Measurements from ENCODE around the gene TLR10. TPM values are rescaled to one million over a fixed set of nuclear protein-coding genes. Genes with fewer than 3 reads are reported as not detected.
A peak's percentile ranks its signal among the peaks of the same experiment; 100 is the strongest.

The TLR10 gene
- total RNA-seq, 1 experiment from 2014 or later: not detected

- H3K4me1 ChIP-seq (replicated peaks; ENCODE audit: insufficient read depth): peaks cover 33% of the 10 kb centered on the region
- peak overlapping the region; percentile 55 for H3K4me2 ChIP-seq
- ChIA-PET POLR2A (ENCODE audit: unreplicated experiment) (interaction anchor here (0.6 kb wide), 1 partner anchor 937 kb away, joined by 9 read pairs; no protein-coding TSS in a partner anchor), CTCF (interaction anchor here (1.4 to 1.8 kb wide), 2 partner anchors 36 to 60 kb away, joined by 4 read pairs; partner anchors contain the start of gene TLR10)
- no peaks in the 10 kb centered on the region; the same call in 1 of the 2 replicates for H3K9me3 ChIP-seq (ENCODE audit: insufficient read depth, low read depth)
- H4K20me1 ChIP-seq (ENCODE audit: insufficient read depth): no peaks in the 10 kb centered on the region
- no peak overlapping the region for H2AFZ ChIP-seq
- H3K27ac ChIP-seq: peak overlapping the region; percentile 87
- no peaks in the 10 kb centered on the region for H3K36me3 ChIP-seq (ENCODE audit: low read depth)
- no peak overlapping the region for H3K4me3 ChIP-seq
- no peaks in the 10 kb centered on the region for H3K79me2 ChIP-seq (ENCODE audit: low read depth)
- no peak for TF ChIP-seq CTCF (conservative IDR thresholded peaks at IDR 0.05)
- no peak for TF ChIP-seq EZH2 (IDR thresholded peaks at IDR 0.05; ENCODE audit: low read depth)
- no TSS peak for BruUV-seq (replicated peaks)
- intact Hi-C loops (cut with micrococcal nuclease; ENCODE audit: unreplicated experiment): no loop called here
- DNase-seq: peak; percentile 73 to 87
- H3K27me3 ChIP-seq (ENCODE audit: insufficient read depth, low read depth): no peaks in the 10 kb centered on the region
- peaks cover 15% of the 10 kb centered on the region for H3F3A ChIP-seq (ENCODE audit: insufficient read depth, low read depth)
- H3K9me2 ChIP-seq (ENCODE audit: insufficient read depth): no peaks in the 10 kb centered on the region
Measured at GRCh38 chr4:38818441-38818976, 35.7 kb upstream of the TLR10 start.

DNA sequence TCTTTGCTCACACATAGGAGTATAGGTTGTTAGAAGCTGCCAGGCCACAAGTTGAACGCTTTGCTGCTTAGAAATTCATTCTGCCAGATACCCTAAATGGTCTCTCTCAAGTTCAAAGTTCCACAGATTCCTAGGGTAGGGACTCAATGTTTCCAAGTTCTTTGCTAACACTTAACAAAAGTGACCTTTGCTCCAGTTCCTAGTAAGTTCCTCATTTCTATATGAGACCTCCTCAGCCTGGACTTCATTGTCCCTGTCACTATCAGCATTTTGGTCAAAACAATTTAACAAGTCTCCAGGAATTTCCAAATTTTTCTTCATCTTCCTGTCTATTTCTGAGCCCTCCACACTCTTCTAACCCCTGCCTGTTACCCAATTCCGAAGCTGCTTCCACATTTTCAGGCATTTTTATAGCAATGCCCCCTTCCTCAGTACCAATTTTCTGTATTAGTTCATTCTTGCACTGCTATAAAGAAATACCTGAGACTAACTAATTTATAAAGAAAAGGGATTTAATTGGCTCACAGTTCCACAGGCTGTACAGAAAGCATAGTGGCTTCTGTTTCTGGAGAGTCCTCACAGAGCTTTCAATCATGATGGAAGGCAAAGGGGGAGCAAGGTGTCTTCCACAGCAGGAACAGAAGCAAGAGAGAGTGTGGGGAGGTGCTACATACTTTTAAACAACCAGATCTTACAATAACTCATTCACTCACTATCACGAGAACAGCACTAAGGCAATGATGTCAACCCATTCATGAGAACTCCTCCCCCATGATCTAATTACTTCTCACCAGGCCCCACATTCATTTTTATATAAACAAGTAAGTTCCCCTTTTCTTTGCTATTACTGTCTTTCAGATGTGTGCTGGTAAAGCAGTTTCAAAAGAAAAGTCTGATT is 33.3 kb upstream of the TLR10 start:
- Histone ChIP-seq H3F3A (ENCODE audit: insufficient read depth, low read depth) (peaks cover 15% of the 10 kb centered on the region), H3K4me1 (replicated peaks; ENCODE audit: insufficient read depth) (peaks cover 33% of the 10 kb centered on the region), H3K27me3 (ENCODE audit: insufficient read depth, low read depth) (no peaks in the 10 kb centered on the region), H2AFZ (no peak overlapping the region), H4K20me1 (ENCODE audit: insufficient read depth) (no peaks in the 10 kb centered on the region), H3K9me2 (ENCODE audit: insufficient read depth) (no peaks in the 10 kb centered on the region), H3K27ac (no peak overlapping the region), H3K9me3 (ENCODE audit: insufficient read depth, low read depth) (no peaks in the 10 kb centered on the region; the same call in 1 of the 2 replicates), H3K4me2 (no peak overlapping the region), H3K36me3 (ENCODE audit: low read depth) (no peaks in the 10 kb centered on the region), H3K4me3 (no peak overlapping the region), H3K79me2 (ENCODE audit: low read depth) (no peaks in the 10 kb centered on the region)
- DNase-seq: no peak
- ChIA-PET POLR2A (ENCODE audit: unreplicated experiment) (no interaction called here), CTCF (no interaction called here)
- intact Hi-C loops (cut with micrococcal nuclease; ENCODE audit: unreplicated experiment): no loop called here
- TF ChIP-seq CTCF (conservative IDR thresholded peaks at IDR 0.05) (no peak), EZH2 (IDR thresholded peaks at IDR 0.05; ENCODE audit: low read depth) (no peak)
- no TSS peak for BruUV-seq (replicated peaks)

DNA sequence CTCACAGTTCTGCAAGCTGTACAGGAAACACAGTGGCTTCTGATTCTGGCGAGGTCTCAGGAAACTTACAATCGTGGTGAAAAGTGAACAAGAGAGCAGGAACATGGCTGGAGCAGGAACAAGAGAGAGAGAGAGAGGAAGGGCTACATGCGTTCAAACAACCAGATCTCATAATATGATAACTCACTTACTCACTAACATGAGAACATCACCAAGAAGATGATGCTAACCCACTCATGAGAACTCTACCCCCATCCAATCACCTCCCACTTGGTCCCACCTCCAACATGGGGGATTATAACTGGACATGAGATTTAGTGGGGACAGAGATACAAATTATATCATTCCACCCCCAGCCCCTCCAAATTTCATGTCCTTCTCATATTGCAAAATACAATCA is 31.6 kb upstream of the TLR10 start:
- Histone ChIP-seq H3K9me2 (ENCODE audit: insufficient read depth) (no peaks in the 10 kb centered on the region), H3K36me3 (ENCODE audit: low read depth) (no peaks in the 10 kb centered on the region), H3K9me3 (ENCODE audit: insufficient read depth, low read depth) (no peaks in the 10 kb centered on the region; the same call in 1 of the 2 replicates), H3K27ac (no peak overlapping the region), H3K27me3 (ENCODE audit: insufficient read depth, low read depth) (no peaks in the 10 kb centered on the region), H4K20me1 (ENCODE audit: insufficient read depth) (no peaks in the 10 kb centered on the region), H3K4me3 (no peak overlapping the region), H3K79me2 (ENCODE audit: low read depth) (no peaks in the 10 kb centered on the region), H3K4me1 (replicated peaks; ENCODE audit: insufficient read depth) (peaks cover 17% of the 10 kb centered on the region), H3K4me2 (no peak overlapping the region), H2AFZ (no peak overlapping the region), H3F3A (ENCODE audit: insufficient read depth, low read depth) (peaks cover 10% of the 10 kb centered on the region)
- no peak for DNase-seq
- intact Hi-C loops (cut with micrococcal nuclease; ENCODE audit: unreplicated experiment): no loop called here
- no TSS peak for BruUV-seq (replicated peaks)
- CTCF ChIA-PET: interaction anchor here (0.6 kb wide), 1 partner anchor 46 kb away, joined by 3 read pairs; no protein-coding TSS in a partner anchor
- POLR2A ChIA-PET (ENCODE audit: unreplicated experiment): no interaction called here
- no peak for TF ChIP-seq EZH2 (IDR thresholded peaks at IDR 0.05; ENCODE audit: low read depth)
- TF ChIP-seq CTCF (conservative IDR thresholded peaks at IDR 0.05): no peak
